ENCODE measurements around the gene KRTAP5-4. TPM values are rescaled to one million over a fixed set of nuclear protein-coding genes. Genes with fewer than 3 reads are reported as not detected.
"Not testable (repeated sequence)": the region's sequence is repeated elsewhere in the genome, so short reads cannot be mapped to it uniquely, and the experiment has no call there.

KRTAP5-4 gene
- total RNA-seq, 1 donor from 2014 or later, result not detected

DNA sequence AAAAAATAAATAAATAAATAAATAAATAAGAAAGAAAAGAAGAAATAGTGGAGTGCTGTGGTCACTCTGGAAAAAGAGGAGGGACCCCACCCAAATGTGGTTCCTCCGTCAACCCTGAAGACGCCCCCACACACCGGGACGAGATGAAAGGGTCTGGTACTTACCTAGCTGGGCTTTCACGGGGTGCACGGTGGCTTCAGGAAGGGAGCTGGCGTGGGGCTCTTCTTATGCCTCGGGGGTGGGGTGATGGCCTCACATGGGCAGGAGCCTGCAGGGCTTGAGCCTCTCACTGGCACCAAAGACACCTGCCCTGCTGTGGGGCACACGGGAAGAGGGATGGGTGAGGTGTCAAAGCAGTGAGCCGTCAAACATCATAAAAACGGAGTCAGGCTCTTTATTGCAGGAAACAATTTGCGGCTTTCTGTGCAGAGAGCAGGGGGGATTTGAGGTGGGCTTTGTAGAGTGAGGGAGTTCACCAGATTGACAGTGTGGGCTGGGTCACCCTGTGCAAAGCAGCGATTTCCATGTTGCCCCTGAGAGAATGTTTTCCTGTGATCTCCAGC, 47.1 kb upstream of the KRTAP5-4 start:
- H3K36me3 Mint-ChIP-seq (ENCODE audit: unreplicated experiment), result no peaks in the 10 kb centered on the region
- no peak overlapping the region for H3K4me3 Mint-ChIP-seq (ENCODE audit: unreplicated experiment)
- DNase-seq, result no peak
- TF ChIP-seq, protein P1, sequence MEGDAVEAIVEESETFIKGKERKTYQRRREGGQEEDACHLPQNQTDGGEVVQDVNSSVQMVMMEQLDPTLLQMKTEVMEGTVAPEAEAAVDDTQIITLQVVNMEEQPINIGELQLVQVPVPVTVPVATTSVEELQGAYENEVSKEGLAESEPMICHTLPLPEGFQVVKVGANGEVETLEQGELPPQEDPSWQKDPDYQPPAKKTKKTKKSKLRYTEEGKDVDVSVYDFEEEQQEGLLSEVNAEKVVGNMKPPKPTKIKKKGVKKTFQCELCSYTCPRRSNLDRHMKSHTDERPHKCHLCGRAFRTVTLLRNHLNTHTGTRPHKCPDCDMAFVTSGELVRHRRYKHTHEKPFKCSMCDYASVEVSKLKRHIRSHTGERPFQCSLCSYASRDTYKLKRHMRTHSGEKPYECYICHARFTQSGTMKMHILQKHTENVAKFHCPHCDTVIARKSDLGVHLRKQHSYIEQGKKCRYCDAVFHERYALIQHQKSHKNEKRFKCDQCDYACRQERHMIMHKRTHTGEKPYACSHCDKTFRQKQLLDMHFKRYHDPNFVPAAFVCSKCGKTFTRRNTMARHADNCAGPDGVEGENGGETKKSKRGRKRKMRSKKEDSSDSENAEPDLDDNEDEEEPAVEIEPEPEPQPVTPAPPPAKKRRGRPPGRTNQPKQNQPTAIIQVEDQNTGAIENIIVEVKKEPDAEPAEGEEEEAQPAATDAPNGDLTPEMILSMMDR (IDR thresholded peaks at IDR 0.05; ENCODE audit: partially characterized antibody, unreplicated experiment), result no peak
- H3K4me1 Mint-ChIP-seq (ENCODE audit: low read depth, unreplicated experiment), result peaks cover 4% of the 10 kb centered on the region
- H3K27me3 Mint-ChIP-seq (ENCODE audit: unreplicated experiment), result no peaks in the 10 kb centered on the region
- H3K27ac Mint-ChIP-seq (ENCODE audit: unreplicated experiment), result no peak overlapping the region
- H3K9me3 Mint-ChIP-seq (ENCODE audit: unreplicated experiment), result no peaks in the 10 kb centered on the region

DNA sequence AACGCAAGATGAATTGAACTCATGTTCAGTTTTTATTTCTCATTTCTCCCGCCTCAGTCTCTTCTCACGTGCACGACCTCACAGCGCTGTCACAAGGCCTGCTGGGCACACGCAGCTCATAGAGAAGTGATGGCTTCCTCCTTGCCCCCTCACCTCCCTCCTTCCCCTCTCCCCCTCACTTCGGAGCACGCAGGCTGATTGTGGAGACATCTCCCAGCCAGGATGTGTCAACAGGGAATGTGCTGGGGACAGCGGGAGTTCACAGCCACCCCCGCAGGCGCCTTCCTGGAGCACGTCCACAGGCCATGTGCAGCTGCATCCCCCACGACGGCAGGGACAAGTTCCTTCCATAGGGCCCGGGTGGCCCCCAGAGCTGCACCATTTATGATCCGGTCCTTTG, 46.0 kb upstream of the KRTAP5-4 start:
- Mint-ChIP-seq H3K4me1 (ENCODE audit: low read depth, unreplicated experiment) (no peaks in the 10 kb centered on the region), H3K36me3 (ENCODE audit: unreplicated experiment) (no peaks in the 10 kb centered on the region), H3K4me3 (ENCODE audit: unreplicated experiment) (no peak overlapping the region), H3K9me3 (ENCODE audit: unreplicated experiment) (no peaks in the 10 kb centered on the region), H3K27ac (ENCODE audit: unreplicated experiment) (no peak overlapping the region), H3K27me3 (ENCODE audit: unreplicated experiment) (no peaks in the 10 kb centered on the region)
- no peak for DNase-seq
- TF ChIP-seq, protein P1 (IDR thresholded peaks at IDR 0.05; ENCODE audit: partially characterized antibody, unreplicated experiment), result no peak

DNA sequence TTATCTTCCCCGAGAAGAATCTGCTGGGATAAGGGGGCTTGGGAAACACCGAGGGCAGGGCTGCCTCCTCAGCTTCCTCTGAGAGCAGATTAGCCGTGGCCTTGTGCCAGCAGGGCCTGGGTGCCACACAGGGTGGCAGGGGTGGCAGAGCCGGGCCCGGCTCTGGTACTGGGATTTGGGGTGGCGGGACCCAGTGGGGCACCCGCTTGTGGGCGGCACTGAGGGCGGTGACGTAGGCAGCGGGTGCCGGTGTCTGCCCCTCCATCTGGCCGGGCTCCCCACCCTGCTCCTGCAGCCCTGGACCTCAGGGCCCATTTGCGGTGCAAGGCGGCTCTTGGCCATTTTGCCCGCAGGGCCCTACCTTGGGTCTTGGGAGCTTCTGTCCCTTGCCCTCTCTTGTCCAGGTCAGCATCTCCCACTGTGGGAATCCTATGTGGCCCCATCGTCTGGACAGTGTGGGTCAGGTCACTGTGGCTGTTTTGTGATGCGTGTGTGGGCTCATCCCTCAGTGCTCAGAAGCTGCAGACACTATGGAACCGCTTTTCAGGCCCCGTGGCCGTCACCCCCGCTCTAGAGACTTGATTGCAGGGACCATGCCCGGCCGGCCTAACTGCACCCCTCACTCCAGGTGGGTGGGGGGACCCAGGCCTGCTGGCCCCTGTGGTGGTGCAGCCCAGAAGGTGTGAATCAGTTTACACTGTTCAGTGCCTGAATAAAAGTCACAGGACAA, 45.3 kb upstream of the KRTAP5-4 start:
- Mint-ChIP-seq H3K27ac (ENCODE audit: unreplicated experiment) (no peak overlapping the region), H3K4me3 (ENCODE audit: unreplicated experiment) (no peak overlapping the region), H3K9me3 (ENCODE audit: unreplicated experiment) (no peaks in the 10 kb centered on the region), H3K27me3 (ENCODE audit: unreplicated experiment) (no peaks in the 10 kb centered on the region), H3K36me3 (ENCODE audit: unreplicated experiment) (no peaks in the 10 kb centered on the region), H3K4me1 (ENCODE audit: low read depth, unreplicated experiment) (no peaks in the 10 kb centered on the region)
- DNase-seq, result no peak
- TF ChIP-seq, protein P1 (IDR thresholded peaks at IDR 0.05; ENCODE audit: partially characterized antibody, unreplicated experiment), result no peak

DNA sequence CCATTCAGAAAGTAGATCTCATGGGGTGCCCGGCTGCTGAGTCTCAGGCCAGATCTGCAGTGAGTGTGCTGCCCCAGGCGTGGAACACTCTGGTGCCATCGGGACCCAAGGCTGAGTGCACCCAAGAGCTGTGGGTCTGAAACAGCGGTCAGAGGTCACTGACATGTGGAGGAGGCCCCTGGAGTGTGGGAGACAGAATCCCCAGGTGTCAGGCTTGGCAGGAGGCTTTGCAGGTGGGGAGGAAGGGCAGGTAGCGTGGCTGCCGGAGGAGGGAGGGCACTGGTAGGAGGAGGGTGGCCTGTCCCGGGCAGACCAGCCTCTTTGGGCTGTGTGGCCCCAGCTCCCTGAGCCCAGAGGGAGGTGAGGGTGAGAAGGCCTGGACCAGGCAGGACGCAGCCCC, 43.4 kb upstream of the KRTAP5-4 start:
- Mint-ChIP-seq H3K27me3 (ENCODE audit: unreplicated experiment) (peaks cover 1% of the 10 kb centered on the region), H3K36me3 (ENCODE audit: unreplicated experiment) (no peaks in the 10 kb centered on the region), H3K4me3 (ENCODE audit: unreplicated experiment) (no peak overlapping the region), H3K9me3 (ENCODE audit: unreplicated experiment) (no peaks in the 10 kb centered on the region), H3K27ac (ENCODE audit: unreplicated experiment) (no peak overlapping the region), H3K4me1 (ENCODE audit: low read depth, unreplicated experiment) (no peaks in the 10 kb centered on the region)
- TF ChIP-seq, protein P1 (IDR thresholded peaks at IDR 0.05; ENCODE audit: partially characterized antibody, unreplicated experiment), result no peak
- no peak for DNase-seq

DNA sequence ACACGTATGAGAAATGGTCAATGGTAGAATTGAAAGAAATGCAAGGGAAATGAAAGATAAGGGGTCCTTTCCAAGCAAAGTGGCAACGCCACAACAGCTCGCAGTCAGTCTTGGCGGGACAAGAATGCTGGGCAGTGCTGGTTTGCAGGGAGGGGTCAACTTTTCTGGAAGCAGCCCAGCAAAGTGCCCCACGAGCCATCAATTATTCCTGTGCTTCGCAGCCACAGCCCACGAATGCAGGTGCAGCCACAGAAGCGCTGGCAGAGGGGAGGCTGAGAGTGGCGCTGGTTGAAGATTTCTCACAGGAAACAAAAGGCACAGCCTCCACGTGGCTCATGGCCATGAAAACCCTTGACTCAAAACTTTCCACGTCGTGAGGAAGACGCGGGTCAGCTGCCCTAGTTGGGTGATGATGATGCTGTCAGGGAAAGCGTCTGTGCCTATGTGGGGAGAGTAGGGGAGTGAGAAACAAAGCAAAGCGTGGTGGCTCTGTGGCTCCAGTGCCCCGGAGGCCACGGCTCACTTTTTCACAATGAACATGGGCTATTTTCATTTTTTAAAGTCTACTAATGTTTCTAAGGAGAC, 40.9 kb upstream of the KRTAP5-4 start:
- H3K36me3 Mint-ChIP-seq (ENCODE audit: unreplicated experiment); DNase-seq; H3K27me3 Mint-ChIP-seq (ENCODE audit: unreplicated experiment); H3K4me1 Mint-ChIP-seq (ENCODE audit: low read depth, unreplicated experiment); H3K9me3 Mint-ChIP-seq (ENCODE audit: unreplicated experiment); H3K27ac Mint-ChIP-seq (ENCODE audit: unreplicated experiment); H3K4me3 Mint-ChIP-seq (ENCODE audit: unreplicated experiment): not testable (repeated sequence)

DNA sequence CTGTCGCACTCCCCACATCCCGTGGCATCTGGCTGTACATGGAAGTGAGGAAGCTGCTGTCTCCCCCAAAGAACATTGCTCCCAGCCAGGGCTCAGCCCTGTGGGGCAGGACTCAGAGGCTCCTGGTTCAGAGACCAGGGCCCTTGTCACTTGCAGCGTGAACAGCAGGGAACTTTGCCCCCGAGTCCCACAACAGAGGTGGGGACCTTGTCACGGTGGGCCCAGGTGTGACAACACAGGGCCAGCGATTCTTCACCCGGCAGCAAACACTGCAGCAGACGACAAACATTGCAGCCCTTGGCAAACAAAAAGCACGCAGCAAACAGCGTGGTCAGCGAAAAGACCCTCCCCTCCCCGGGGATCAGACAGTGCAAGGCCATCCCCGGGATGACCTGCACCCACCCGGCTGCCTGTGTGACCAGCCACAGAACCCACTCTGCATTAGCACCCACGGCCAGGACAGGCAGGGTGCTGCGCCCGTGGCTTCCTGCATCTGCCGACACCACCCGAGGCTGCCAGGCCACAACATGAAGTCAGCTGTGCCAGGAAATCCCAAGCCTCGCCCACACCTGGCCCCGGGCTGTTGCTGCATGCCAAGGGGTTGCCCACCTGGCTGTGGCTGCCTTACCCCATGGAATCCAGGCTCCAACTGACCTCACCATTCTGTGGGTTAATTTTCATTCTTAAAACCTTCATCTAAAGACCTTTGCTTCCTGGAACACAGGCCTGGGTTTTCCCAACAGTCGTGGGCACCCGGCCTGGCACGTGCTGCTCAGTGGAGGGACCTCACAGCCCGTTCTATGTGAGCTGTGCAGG, 39.7 kb upstream of the KRTAP5-4 start:
- not testable (repeated sequence) for H3K9me3 Mint-ChIP-seq (ENCODE audit: unreplicated experiment); H3K4me3 Mint-ChIP-seq (ENCODE audit: unreplicated experiment); H3K27ac Mint-ChIP-seq (ENCODE audit: unreplicated experiment); H3K4me1 Mint-ChIP-seq (ENCODE audit: low read depth, unreplicated experiment); H3K36me3 Mint-ChIP-seq (ENCODE audit: unreplicated experiment); DNase-seq; H3K27me3 Mint-ChIP-seq (ENCODE audit: unreplicated experiment)

Measured in glutamatergic neuron (in vitro differentiated cells).